ENCODE data around the gene PGM5.

Gene PGM5

GRCh38 chr9:68416936-68417564 is 60.6 kb downstream of the PGM5 start:
- TF ChIP-seq, protein P1, sequence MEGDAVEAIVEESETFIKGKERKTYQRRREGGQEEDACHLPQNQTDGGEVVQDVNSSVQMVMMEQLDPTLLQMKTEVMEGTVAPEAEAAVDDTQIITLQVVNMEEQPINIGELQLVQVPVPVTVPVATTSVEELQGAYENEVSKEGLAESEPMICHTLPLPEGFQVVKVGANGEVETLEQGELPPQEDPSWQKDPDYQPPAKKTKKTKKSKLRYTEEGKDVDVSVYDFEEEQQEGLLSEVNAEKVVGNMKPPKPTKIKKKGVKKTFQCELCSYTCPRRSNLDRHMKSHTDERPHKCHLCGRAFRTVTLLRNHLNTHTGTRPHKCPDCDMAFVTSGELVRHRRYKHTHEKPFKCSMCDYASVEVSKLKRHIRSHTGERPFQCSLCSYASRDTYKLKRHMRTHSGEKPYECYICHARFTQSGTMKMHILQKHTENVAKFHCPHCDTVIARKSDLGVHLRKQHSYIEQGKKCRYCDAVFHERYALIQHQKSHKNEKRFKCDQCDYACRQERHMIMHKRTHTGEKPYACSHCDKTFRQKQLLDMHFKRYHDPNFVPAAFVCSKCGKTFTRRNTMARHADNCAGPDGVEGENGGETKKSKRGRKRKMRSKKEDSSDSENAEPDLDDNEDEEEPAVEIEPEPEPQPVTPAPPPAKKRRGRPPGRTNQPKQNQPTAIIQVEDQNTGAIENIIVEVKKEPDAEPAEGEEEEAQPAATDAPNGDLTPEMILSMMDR (IDR thresholded peaks at IDR 0.05; ENCODE audit: low read depth, low read length, missing control alignments) = peak; percentile 27
- no peak for DNase-seq (ENCODE audit: extremely low read depth, low read depth)
- H3K4me3 ChIP-seq (replicated peaks; ENCODE audit: low read depth, low read length) = no peak overlapping the region

GRCh38 chr9:68417762-68418161 is 61.4 kb downstream of the PGM5 start:
- TF ChIP-seq, protein P1 (IDR thresholded peaks at IDR 0.05; ENCODE audit: low read depth, low read length, missing control alignments) = no peak
- no peak for DNase-seq (ENCODE audit: extremely low read depth, low read depth)
- H3K4me3 ChIP-seq (replicated peaks; ENCODE audit: low read depth, low read length) = no peak overlapping the region

GRCh38 chr9:68418259-68418845 is 61.9 kb downstream of the PGM5 start:
- no peak for DNase-seq (ENCODE audit: extremely low read depth, low read depth)
- TF ChIP-seq, protein P1 (IDR thresholded peaks at IDR 0.05; ENCODE audit: low read depth, low read length, missing control alignments) = no peak
- H3K4me3 ChIP-seq (replicated peaks; ENCODE audit: low read depth, low read length) = no peak overlapping the region

DNA sequence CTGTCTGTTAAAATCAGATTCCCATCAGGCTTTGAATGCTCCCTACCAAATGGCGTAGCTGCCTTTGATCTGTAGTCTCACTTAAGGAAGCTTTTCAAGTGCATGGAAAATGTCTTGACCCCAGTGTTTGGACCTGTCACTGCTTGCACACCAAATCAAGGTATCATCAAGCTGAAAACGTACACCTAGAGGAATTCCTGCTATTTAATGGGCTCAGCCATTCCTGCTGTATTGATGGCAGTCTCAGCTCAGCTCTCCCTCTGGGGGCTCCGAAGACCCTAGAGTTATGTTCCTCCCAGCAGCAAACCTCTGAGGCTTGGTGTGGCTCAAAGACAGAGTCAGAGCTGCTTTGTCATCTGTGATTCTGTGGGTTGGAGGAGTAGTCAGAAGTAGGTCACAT is 63.5 kb downstream of the PGM5 start:
- no peak for DNase-seq (ENCODE audit: extremely low read depth, low read depth)
- no peak overlapping the region for H3K4me3 ChIP-seq (replicated peaks; ENCODE audit: low read depth, low read length)
- TF ChIP-seq, protein P1 (IDR thresholded peaks at IDR 0.05; ENCODE audit: low read depth, low read length, missing control alignments) = no peak

DNA sequence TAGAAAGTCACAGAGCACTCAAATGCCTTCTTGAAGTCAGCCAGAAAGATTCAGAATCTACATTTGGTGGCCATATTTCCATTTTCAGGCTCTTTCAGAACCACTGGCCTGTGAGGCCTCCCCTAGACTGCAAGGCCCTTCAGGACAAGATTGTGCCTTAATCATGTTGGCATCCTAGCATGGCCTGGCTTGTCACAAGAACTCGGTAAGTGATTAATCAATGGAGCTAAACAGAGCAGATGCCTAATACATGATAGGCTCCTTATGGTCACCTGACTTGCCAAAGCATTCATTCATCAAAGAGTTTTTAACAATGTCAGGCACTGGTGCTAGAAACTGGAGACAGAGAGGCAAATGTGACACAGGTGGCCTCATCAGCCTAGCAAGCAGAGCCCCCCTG is 70.3 kb downstream of the PGM5 start:
- H3K4me3 ChIP-seq (replicated peaks; ENCODE audit: low read depth, low read length) = no peak overlapping the region
- TF ChIP-seq, protein P1 (IDR thresholded peaks at IDR 0.05; ENCODE audit: low read depth, low read length, missing control alignments) = no peak
- no peak for DNase-seq (ENCODE audit: extremely low read depth, low read depth)

- TF ChIP-seq, protein P1 (IDR thresholded peaks at IDR 0.05; ENCODE audit: low read depth, low read length, missing control alignments) = no peak
- DNase-seq (ENCODE audit: extremely low read depth, low read depth) = no peak
- H3K4me3 ChIP-seq (replicated peaks; ENCODE audit: low read depth, low read length) = no peak overlapping the region
Measured at GRCh38 chr9:68427216-68427977, 71.0 kb downstream of the PGM5 start.
